GM19043 (cell line): Measurements from ENCODE around the gene KLK3.
"Not testable (repeated sequence)": the region's sequence is repeated elsewhere in the genome, so short reads cannot be mapped to it uniquely, and the experiment has no call there.

Experiments
- ATAC-seq: cut with Tn5 transposase; IDR thresholded peaks from one replicate; pipeline ENCODE4 v1.9.1; 2021; ENCODE audit warnings: low read depth; ENCODE audit not compliant: unreplicated experiment

KLK3 gene

DNA sequence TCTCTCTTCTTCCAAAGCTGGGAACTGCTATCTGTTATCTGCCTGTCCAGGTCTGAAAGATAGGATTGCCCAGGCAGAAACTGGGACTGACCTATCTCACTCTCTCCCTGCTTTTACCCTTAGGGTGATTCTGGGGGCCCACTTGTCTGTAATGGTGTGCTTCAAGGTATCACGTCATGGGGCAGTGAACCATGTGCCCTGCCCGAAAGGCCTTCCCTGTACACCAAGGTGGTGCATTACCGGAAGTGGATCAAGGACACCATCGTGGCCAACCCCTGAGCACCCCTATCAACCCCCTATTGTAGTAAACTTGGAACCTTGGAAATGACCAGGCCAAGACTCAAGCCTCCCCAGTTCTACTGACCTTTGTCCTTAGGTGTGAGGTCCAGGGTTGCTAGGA is 5.1 kb downstream of the KLK3 start:
- no peak for ATAC-seq

DNA sequence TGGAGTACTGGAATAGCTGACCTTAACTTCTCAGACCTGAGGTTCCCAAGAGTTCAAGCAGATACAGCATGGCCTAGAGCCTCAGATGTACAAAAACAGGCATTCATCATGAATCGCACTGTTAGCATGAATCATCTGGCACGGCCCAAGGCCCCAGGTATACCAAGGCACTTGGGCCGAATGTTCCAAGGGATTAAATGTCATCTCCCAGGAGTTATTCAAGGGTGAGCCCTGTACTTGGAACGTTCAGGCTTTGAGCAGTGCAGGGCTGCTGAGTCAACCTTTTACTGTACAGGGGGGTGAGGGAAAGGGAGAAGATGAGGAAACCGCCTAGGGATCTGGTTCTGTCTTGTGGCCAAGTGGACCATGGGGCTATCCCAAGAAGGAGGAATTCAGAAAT is 6.3 kb downstream of the KLK3 start:
- no peak for ATAC-seq

DNA sequence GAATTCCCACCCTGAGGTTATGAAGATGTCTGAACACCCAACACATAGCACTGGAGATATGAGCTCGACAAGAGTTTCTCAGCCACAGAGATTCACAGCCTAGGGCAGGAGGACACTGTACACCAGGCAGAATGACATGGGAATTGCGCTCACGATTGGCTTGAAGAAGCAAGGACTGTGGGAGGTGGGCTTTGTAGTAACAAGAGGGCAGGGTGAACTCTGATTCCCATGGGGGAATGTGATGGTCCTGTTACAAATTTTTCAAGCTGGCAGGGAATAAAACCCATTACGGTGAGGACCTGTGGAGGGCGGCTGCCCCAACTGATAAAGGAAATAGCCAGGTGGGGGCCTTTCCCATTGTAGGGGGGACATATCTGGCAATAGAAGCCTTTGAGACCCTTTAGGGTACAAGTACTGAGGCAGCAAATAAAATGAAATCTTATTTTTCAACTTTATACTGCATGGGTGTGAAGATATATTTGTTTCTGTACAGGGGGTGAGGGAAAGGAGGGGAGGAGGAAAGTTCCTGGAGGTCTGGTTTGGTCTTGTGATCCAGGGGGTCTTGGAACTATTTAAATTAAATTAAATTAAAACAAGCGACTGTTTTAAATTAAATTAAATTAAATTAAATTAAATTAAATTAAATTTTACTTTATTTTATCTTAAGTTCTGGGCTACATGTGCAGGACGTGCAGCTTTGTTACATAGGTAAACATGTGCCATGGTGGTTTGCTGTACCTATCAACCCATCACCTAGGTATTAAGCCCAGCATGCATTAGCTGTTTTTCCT is 7.0 kb downstream of the KLK3 start:
- ATAC-seq: no peak

- ATAC-seq: no peak
These were observed 14.8 kb downstream of the KLK3 start for GRCh38 chr19:50869479-50869878.

DNA sequence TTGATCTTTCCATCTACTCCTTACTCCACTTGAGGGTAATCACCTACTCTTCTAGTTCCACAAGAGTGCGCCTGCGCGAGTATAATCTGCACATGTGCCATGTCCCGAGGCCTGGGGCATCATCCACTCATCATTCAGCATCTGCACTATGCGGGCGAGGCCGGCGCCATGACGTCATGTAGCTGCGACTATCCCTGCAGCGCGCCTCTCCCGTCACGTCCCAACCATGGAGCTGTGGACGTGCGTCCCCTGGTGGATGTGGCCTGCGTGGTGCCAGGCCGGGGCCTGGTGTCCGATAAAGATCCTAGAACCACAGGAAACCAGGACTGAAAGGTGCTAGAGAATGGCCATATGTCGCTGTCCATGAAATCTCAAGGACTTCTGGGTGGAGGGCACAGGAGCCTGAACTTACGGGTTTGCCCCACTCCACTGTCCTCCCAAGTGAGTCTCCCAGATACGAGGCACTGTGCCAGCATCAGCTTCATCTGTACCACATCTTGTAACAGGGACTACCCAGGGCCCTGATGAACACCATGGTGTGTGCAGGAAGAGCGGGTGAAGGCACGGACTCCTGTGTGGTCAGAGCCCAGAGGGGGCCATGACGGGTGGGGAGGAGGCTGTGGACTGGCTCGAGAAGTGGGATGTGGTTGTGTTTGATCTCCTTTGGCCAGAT is 15.8 kb downstream of the KLK3 start:
- no peak for ATAC-seq

DNA sequence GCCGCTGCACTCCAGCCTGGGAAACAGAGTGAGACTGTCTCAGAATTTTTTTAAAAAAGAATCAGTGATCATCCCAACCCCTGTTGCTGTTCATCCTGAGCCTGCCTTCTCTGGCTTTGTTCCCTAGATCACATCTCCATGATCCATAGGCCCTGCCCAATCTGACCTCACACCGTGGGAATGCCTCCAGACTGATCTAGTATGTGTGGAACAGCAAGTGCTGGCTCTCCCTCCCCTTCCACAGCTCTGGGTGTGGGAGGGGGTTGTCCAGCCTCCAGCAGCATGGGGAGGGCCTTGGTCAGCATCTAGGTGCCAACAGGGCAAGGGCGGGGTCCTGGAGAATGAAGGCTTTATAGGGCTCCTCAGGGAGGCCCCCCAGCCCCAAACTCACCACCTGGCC is 18.3 kb downstream of the KLK3 start, which contains the start of gene KLK2:
TSS of gene KLK2 (plus strand) at position 384 of the 400 bp plus-strand sequence. CDS start 35 bp downstream, outside the sequence.
- no peak for ATAC-seq

GRCh38 chr19:50874211-50874610 is 19.5 kb downstream of the KLK3 start:
- no peak for ATAC-seq

DNA sequence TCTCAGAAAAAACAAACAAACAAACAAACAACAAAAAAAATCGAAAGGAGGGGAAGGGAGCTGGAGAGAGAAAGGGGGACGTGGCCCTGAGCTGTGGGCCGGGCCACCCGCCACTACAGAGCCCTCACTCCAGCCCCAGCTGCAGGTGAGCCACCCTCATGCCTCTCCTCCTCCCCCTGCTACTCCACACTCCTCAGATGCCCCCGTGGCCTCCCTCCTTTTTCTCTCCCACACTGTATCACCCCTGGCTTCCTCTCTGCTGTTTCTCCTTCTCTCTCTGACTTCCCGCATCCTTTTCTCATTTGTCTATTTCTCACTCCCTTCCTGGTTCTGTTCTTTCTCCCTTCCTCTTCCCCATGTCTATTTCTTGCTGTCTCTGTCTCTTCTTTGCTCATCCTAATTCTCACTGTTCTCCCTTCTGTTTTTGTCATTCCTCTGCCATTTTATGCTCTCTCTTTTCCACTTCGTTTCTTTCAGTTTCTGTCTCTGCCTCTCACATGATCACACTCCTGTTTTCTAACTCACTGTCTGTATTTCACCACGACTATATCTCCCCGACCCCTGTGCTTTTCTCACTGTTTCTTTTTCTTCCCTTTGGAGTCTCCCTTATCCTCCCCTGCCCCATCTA is 21.2 kb downstream of the KLK3 start:
- ATAC-seq: no peak

GRCh38 chr19:50876456-50876855 is 21.7 kb downstream of the KLK3 start:
- ATAC-seq: no peak

DNA sequence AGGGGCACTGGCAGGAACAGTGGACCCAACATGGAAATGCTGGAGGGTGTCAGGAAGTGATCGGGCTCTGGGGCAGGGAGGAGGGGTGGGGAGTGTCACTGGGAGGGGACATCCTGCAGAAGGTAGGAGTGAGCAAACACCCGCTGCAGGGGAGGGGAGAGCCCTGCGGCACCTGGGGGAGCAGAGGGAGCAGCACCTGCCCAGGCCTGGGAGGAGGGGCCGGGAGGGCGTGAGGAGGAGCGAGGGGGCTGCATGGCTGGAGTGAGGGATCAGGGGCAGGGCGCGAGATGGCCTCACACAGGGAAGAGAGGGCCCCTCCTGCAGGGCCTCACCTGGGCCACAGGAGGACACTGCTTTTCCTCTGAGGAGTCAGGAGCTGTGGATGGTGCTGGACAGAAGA is 22.6 kb downstream of the KLK3 start:
- no peak for ATAC-seq

DNA sequence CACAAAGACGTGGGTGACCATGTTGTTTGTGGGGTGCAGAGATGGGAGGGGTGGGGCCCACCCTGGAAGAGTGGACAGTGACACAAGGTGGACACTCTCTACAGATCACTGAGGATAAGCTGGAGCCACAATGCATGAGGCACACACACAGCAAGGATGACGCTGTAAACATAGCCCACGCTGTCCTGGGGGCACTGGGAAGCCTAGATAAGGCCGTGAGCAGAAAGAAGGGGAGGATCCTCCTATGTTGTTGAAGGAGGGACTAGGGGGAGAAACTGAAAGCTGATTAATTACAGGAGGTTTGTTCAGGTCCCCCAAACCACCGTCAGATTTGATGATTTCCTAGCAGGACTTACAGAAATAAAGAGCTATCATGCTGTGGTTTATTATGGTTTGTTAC is 24.1 kb downstream of the KLK3 start:
- no peak for ATAC-seq

GRCh38 chr19:50880241-50880640 is 25.5 kb downstream of the KLK3 start:
- no peak for ATAC-seq

DNA sequence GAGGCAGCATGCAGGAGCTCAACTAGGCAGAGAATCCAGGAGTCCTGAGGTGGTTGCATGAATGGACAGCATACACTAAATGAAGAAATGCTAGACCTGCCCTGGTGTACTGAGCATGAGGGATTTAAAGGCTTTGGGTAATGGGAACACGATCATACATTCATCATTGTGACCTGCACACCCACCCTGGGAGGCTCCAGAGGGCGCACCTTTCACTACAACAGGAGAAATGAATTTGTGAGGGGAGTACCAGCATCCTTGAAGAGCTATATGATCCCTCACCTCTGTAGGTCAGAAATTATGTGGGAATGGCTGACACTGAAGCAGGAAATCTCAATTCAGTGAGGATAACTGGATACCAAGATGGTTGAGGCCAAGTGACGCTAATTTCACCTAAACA is 27.5 kb downstream of the KLK3 start:
- ATAC-seq: no peak

GRCh38 chr19:50889638-50890037 is 34.9 kb downstream of the KLK3 start:
- no peak for ATAC-seq

DNA sequence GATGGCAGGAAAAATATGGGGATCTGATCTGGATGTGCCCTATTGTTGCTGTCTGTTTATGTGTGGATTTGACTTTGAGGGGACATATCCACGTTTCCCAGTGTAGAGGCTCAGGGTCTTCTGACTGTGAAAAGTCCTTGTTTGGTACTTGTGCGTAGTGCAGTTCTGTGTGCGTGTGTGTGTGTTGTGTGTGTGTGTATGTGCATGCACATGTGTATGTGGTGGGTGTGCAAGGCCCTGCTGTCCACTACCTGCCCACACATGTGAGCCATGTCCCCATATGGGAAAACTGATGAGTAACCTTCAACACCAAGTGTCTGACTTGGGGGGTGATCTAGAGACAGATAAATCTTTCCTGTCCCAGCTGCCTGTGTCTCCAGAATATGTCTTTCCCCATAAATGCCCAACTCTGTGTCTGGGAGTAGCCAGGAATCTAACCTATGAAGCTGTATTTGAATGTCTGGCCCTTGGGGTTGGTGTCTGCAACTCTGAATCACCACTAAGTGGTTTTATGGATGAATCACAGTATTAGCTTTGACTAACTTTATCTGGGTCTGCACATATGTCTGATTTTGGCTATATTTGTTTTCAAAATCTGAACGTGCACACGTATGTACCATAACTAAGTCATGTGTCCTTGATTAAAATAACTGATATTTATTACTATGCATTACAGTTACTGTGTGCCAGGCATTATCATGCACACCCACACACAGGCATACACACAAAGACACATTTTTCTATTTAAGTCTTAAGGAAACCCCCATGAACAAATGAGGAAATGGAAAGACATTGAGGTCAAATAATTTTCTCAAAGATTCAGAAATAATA is 35.9 kb downstream of the KLK3 start:
- ATAC-seq: no peak

- no peak for ATAC-seq
These were observed 36.5 kb downstream of the KLK3 start for GRCh38 chr19:50891253-50891625.

DNA sequence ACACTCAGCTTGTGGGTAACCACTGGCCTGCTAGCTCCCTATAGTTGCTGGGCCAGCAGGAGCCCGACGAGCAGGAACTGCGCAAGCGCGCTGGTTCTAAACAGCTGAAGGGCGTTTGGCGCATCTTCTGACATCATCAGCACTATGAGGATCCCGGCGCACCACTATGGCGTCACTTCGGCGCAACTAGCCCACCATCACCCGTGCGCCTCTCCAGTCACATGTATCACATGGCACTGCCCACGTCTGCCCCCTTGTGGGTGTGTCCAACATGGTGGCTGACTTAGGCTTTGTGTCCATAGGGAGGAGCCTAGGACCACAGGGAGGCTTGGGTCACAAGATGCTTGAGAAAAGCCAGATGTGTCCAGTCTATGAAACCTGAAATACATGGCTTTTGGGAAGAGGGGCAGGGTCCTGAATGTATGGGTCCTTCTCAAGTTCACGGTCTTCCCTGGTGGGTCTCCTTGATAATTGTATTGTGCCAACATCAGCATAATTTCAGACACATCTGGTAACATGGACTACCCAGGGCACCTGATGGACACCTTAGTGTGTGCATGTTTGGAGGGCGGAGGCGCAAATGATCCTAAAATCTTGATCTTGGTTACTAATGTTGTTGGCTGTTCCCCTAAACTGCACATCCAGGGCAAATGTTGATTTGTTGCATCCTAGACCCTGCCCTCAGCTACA is 38.5 kb downstream of the KLK3 start:
- ATAC-seq: no peak

DNA sequence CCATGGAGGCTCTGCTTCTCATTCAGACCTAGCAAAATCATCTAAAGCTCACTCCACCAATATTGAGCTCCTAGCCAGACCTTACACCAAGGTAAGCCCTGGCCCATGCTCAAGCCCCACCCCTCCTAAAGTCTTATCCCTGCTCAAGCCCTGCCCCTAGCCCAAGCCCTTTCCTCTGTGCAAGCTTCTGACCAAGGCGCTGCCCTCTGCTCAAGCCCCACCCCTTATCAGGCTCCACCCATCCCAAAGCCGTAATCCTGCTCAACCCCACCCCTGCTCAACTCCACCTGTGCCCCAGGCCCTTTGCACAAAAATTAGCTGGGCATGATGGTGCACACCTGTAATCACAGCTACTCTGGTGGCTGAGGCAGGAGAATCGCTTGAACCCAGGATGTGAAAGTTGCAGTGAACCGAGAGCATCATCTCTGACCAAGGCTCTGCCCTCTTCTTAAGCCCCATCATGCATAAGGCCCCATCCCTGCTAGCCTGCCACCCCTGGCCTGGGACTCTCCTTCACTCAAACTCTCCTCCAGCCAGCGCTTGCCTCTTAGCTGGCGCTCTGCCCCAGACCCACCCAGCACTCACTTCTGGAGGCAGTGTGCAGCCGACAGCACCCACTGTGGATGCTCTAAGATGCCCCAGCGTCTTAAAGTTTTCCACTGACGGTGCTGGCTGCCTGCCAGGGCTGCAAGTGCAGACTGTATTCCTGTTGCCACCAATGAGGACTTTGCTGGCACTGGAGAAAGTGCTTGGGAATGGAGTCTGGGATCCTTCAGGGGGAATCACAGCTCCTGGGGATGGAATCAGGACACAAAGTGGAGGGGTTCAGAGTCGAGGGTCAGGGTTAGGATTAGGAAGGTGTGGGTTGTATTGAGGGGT is 40.0 kb downstream of the KLK3 start:
- no peak for ATAC-seq

- ATAC-seq: not testable (repeated sequence)
These were observed 41.4 kb downstream of the KLK3 start for GRCh38 chr19:50896089-50896590.
